CD14-positive monocyte (primary cell): Measurements from ENCODE around the gene CHST11. TPM values are rescaled to one million over a fixed set of nuclear protein-coding genes. Genes with fewer than 3 reads are reported as not detected.

ENCODE experiments used
- DNase-seq, 3 donors: peaks; one replicate each; pipeline ENCODE4 v3.0.0-alpha.2; 2011 to 2022
- H2AFZ ChIP-seq: 2 replicates; pipeline ENCODE4 v1.6.0; 2012; ENCODE audit warnings: mild to moderate bottlenecking, low read depth, low read length, inconsistent platforms; ENCODE audit not compliant: insufficient read depth, poor library complexity, severe bottlenecking
- H3K27ac ChIP-seq, 2 donors: 1 replicate in 1 of 2; 2 replicates in 1 of 2; pipeline ENCODE4 v1.5.1; 2012 to 2013; ENCODE audit warnings: low read length in 2 of 2, control low read depth in 1 of 2, inconsistent platforms in 1 of 2, low read depth in 1 of 2, mild to moderate bottlenecking in 1 of 2
- H3K27me3 ChIP-seq, 2 donors: one replicate each; pipeline versions ENCODE4 v1.6.0 to v1.6.1; 2011 to 2013; ENCODE audit warnings: low read length in 2 of 2; ENCODE audit not compliant: control insufficient read depth in 2 of 2, insufficient read depth in 2 of 2
- H3K36me3 ChIP-seq, 2 donors: replicated peaks in 1 of 2; 1 replicate in 1 of 2; 2 replicates in 1 of 2; pipeline versions ENCODE4 v1.5.1 to v1.6.1; 2012 to 2013; ENCODE audit warnings: low read length in 2 of 2, control low read depth in 1 of 2, inconsistent platforms in 1 of 2, mild to moderate bottlenecking in 1 of 2; ENCODE audit not compliant: insufficient read depth in 2 of 2, control insufficient read depth in 1 of 2
- H3K4me1 ChIP-seq, 2 donors: 1 replicate in 1 of 2; 2 replicates in 1 of 2; pipeline versions ENCODE4 v1.5.1 to v1.6.1; 2012 to 2013; ENCODE audit warnings: low read length in 2 of 2, control low read depth in 1 of 2, inconsistent platforms in 1 of 2, mild to moderate bottlenecking in 1 of 2, moderate library complexity in 1 of 2; ENCODE audit not compliant: insufficient read depth in 2 of 2, control insufficient read depth in 1 of 2
- H3K4me2 ChIP-seq: replicated peaks from 2 replicates; pipeline ENCODE3; 2012; ENCODE audit warnings: low read length, moderate library complexity, mild to moderate bottlenecking; ENCODE audit not compliant: poor library complexity, severe bottlenecking; ENCODE audit errors: extremely low read depth
- H3K4me3 ChIP-seq, 3 experiments: fragments of 200-600 bp in 1 of 3; sonication (generic) in 1 of 3; replicated peaks in 1 of 3; 1 replicate in 2 of 3; 2 replicates in 1 of 3; pipeline ENCODE4 v1.5.1; 2011 to 2013; ENCODE audit warnings: low read length in 3 of 3, mild to moderate bottlenecking in 3 of 3, control low read depth in 2 of 3, low read depth in 2 of 3, inconsistent platforms in 1 of 3, moderate library complexity in 1 of 3
- H3K79me2 ChIP-seq: 2 replicates; pipeline ENCODE4 v1.6.0; 2012; ENCODE audit warnings: mild to moderate bottlenecking, control low read depth, inconsistent platforms, low read length, moderate library complexity; ENCODE audit not compliant: insufficient read depth
- H3K9ac ChIP-seq: 2 replicates; pipeline ENCODE4 v1.6.0; 2017; ENCODE audit warnings: low read length, mild to moderate bottlenecking; ENCODE audit not compliant: insufficient read depth, poor library complexity, severe bottlenecking
- H3K9me3 ChIP-seq, 2 donors: replicated peaks in 1 of 2; 1 replicate in 1 of 2; 2 replicates in 1 of 2; pipeline versions ENCODE4 v1.5.1 to v1.6.1; 2012 to 2013; ENCODE audit warnings: low read length in 2 of 2, control low read depth in 1 of 2; ENCODE audit not compliant: control insufficient read depth in 1 of 2, insufficient read depth in 1 of 2
- H4K20me1 ChIP-seq: 2 replicates; pipeline ENCODE4 v1.6.0; 2012; ENCODE audit warnings: mild to moderate bottlenecking, low read length, control low read depth, moderate library complexity; ENCODE audit not compliant: insufficient read depth
- H3K27ac Mint-ChIP-seq, 7 donors: one replicate each; pipeline ENCODE4 v1.8.0; 2020; ENCODE audit warnings: mild to moderate bottlenecking in 7 of 7, mixed read lengths in 7 of 7, moderate library complexity in 6 of 7, inconsistent platforms in 2 of 7
- H3K27me3 Mint-ChIP-seq, 3 donors: one replicate each; pipeline ENCODE4 v1.8.0; 2021 to 2022; ENCODE audit warnings: low read depth in 3 of 3, mild to moderate bottlenecking in 3 of 3, mixed read lengths in 3 of 3, moderate library complexity in 3 of 3, inconsistent platforms in 1 of 3
- H3K36me3 Mint-ChIP-seq, 2 donors: one replicate each; pipeline ENCODE4 v1.8.0; 2020; ENCODE audit warnings: mixed read lengths in 2 of 2, inconsistent platforms in 1 of 2, mild to moderate bottlenecking in 1 of 2
- H3K4me1 Mint-ChIP-seq: one replicate; pipeline ENCODE4 v1.8.0; 2020; ENCODE audit warnings: mild to moderate bottlenecking, mixed read lengths
- H3K4me3 Mint-ChIP-seq, 2 donors: one replicate each; pipeline ENCODE4 v1.8.0; 2020; ENCODE audit warnings: mild to moderate bottlenecking in 2 of 2, mixed read lengths in 2 of 2, moderate library complexity in 1 of 2
- H3K9me3 Mint-ChIP-seq, 7 donors: one replicate each; pipeline ENCODE4 v1.8.0; 2020 to 2022; ENCODE audit warnings: mixed read lengths in 7 of 7, mild to moderate bottlenecking in 6 of 7, moderate library complexity in 6 of 7, inconsistent platforms in 2 of 7
- CTCF ChIP-seq: fragments of 200-600 bp; IDR thresholded peaks from one replicate; pipeline ENCODE4 v1.8.0; 2022; ENCODE audit warnings: antibody characterized with exemption, mild to moderate bottlenecking
- WGBS: methylation state at CpG from one replicate; pipeline ENCODE4 v1.1.5; 2013; ENCODE audit warnings: missing lambda C conversion rate; ENCODE audit not compliant: insufficient coverage; 5-methylcytosine and 5-hydroxymethylcytosine counted together
- intact Hi-C, 2 donors: fragments of 100-400 bp; cut with micrococcal nuclease; formaldehyde crosslinking; loops; one replicate each; pipeline versions ENCODE4 v1.15.0 to v1.15.1; 2023
- polyA plus RNA-seq, 3 donors: library from polyadenylated mRNA; depleted of rRNA in 1 of 3; unstranded in 2 of 3; stranded (reverse) in 1 of 3; fragments of 300-500 nt in 2 of 3; fragments of >200 nt in 1 of 3; fragmentation: Illumina TruSeq in 2 of 3; gene quantifications; 1 replicate in 2 of 3; 2 replicates in 1 of 3; pipeline ENCODE4 v1.2.3, GENCODE V29; 2012 to 2021

Gene CHST11
- polyA plus RNA-seq, 3 donors, result 44.4 to 66.6 (median 48.4) TPM

GRCh38 chr12:104634044-104634443 lies 177.3 kb downstream of the CHST11 start:
- H3K36me3 ChIP-seq, result peaks cover 0 to under 1% of the 10 kb centered on the region in 2 donors
- H3K27me3 ChIP-seq, result no peaks in the 10 kb centered on the region
- Mint-ChIP-seq H3K27ac (peak overlapping the region in 4 of 7 donors; percentile 36 to 70 (median 58)), H3K4me3 (no peak overlapping the region), H3K36me3 (peaks cover 24 to 44% of the 10 kb centered on the region in 2 donors), H3K27me3 (peaks cover 0 to 3% (median 0%) of the 10 kb centered on the region in 3 donors), H3K4me1 (peaks cover 54% of the 10 kb centered on the region), H3K9me3 (peaks cover 0 to 2% (median 0%) of the 10 kb centered on the region in 7 donors)
- H3K4me1 ChIP-seq, result peaks cover 42 to 46% of the 10 kb centered on the region in 2 donors
- no peak overlapping the region for H3K4me2 ChIP-seq
- peak overlapping the region in 1 of 2 donors; percentile 21 for H3K27ac ChIP-seq
- intact Hi-C loops, result no loop called here
- H3K9me3 ChIP-seq, result no peaks in the 10 kb centered on the region
- H3K79me2 ChIP-seq, result peaks cover 92% of the 10 kb centered on the region
- no peak overlapping the region for H3K4me3 ChIP-seq
- no peak overlapping the region for H3K9ac ChIP-seq
- DNase-seq, result no peak
- H2AFZ ChIP-seq, result no peak overlapping the region
- WGBS, result 100% methylated on average over 1 of the region's 4 CpGs
- TF ChIP-seq CTCF, result no peak
- peaks cover 61% of the 10 kb centered on the region for H4K20me1 ChIP-seq

- H3K9me3 Mint-ChIP-seq, result peaks cover 0 to 2% (median 0%) of the 10 kb centered on the region in 7 donors
- Histone ChIP-seq H3K4me2 (no peak overlapping the region), H2AFZ (no peak overlapping the region), H3K9me3 (no peaks in the 10 kb centered on the region), H3K79me2 (peaks cover 93% of the 10 kb centered on the region), H3K4me3 (no peak overlapping the region), H3K36me3 (no peaks in the 10 kb centered on the region), H3K27me3 (no peaks in the 10 kb centered on the region), H4K20me1 (peaks cover 53% of the 10 kb centered on the region), H3K27ac (peak overlapping the region in 1 of 2 donors; percentile 26), H3K9ac (no peak overlapping the region), H3K4me1 (peaks cover 47 to 48% of the 10 kb centered on the region in 2 donors)
- peaks cover 0 to 3% (median 0%) of the 10 kb centered on the region in 3 donors for H3K27me3 Mint-ChIP-seq
- H3K27ac Mint-ChIP-seq, result peak overlapping the region in 6 of 7 donors; percentile 49 to 85 (median 73)
- no peak for DNase-seq
- no peak for TF ChIP-seq CTCF
- peaks cover 30 to 49% of the 10 kb centered on the region in 2 donors for H3K36me3 Mint-ChIP-seq
- no CpG with 5 or more reads among the region's 3 CpGs for WGBS
- intact Hi-C loops, result no loop called here
- no peak overlapping the region for H3K4me3 Mint-ChIP-seq
- peaks cover 62% of the 10 kb centered on the region for H3K4me1 Mint-ChIP-seq
Observed at GRCh38 chr12:104634852-104635251, 178.1 kb downstream of the CHST11 start.
